Suppressor macrophage treated with lipopolysaccharide for 1 hour (primary cell): ENCODE measurements around the gene ERMN.
A peak's percentile ranks its signal among the peaks of the same experiment; 100 is the strongest.
"Not testable (repeated sequence)": the region's sequence is repeated elsewhere in the genome, so short reads cannot be mapped to it uniquely, and the experiment has no call there.

Experiments used
- DNase-seq, 3 donors: peaks; one replicate each; pipeline ENCODE4 v3.0.0-alpha.2; 2020 to 2022

The ERMN gene

GRCh38 chr2:157290525-157290924, 35.1 kb downstream of the ERMN start:
- DNase-seq, result peak in 2 of 3 donors; percentile 2 to 12

GRCh38 chr2:157287160-157287559, 38.5 kb downstream of the ERMN start:
- DNase-seq, result no peak

- DNase-seq, result no peak
Measured at GRCh38 chr2:157283468-157283867, 42.2 kb downstream of the ERMN start.

GRCh38 chr2:157281316-157281715, 44.3 kb downstream of the ERMN start:
- DNase-seq, result no peak

DNA sequence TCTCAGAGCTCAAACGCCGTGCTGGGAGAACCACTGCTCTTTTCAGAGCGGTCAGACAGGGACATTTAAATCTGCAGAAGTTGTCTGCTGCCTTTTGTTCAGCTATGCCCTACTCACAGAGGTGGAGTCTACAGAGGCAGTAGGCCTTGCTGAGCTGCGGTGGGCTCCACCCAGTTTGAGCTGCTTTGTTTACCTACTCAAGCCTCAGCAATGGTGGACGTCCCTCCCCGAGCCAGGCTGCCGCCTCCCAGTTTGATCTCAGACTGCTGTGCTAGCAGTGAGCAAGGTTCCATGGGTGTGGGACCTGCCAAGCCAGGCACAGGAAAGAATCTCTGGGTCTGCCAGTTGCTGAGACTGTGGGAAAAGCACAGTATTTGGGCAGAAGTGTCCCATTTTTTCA, 46.3 kb downstream of the ERMN start:
- not testable (repeated sequence) for DNase-seq

DNA sequence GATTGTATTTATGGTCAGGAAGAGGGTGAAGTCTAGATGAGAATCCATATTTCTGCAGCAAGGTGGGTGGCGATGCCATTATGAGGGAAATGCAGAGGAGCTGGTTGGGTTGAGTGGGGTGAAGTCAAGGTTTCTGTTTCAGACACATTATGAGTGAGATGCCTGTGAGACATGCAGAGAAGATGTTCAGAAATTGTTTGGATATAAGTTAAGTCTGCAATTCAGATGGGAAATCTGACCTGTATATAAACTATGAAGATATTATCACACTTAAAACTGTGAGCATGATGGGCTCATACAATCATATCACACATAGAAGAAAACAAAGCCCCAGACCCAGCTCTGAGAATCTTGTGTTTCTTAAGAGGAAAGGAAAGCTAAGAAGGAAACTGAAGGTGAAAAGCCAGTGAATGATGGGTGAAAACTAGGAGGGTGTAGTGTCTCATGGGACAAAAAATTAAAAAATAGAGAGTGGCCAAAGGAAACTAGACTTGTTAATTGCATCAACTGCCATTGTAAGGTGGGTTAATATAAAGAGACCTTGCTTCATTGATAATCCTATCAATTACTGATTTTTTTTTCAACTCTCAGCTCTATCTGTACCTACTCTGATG, 53.9 kb downstream of the ERMN start:
- DNase-seq, result no peak

GRCh38 chr2:157269922-157270321, 55.7 kb downstream of the ERMN start:
- DNase-seq, result peak in 1 of 3 donors; percentile 10

GRCh38 chr2:157269060-157269459, 56.6 kb downstream of the ERMN start:
- DNase-seq, result no peak
